ENCODE data around the gene ADGB. TPM values are rescaled to one million over a fixed set of nuclear protein-coding genes. Genes with fewer than 3 reads are reported as not detected.
A peak's percentile ranks its signal among the peaks of the same experiment; 100 is the strongest.
"Not testable (repeated sequence)": the region's sequence is repeated elsewhere in the genome, so short reads cannot be mapped to it uniquely, and the experiment has no call there.

Gene ADGB
- total RNA-seq = 0.04 TPM in 1 of 2 replicates, not detected in the other
- long read RNA-seq = 0 reads

- Mint-ChIP-seq H3K27ac (no peak within 1 kb of the TSS), H3K9me3 (ENCODE audit: low read depth) (no peaks in the 10 kb centered on the region), H3K4me1 (ENCODE audit: low read depth) (peaks cover 6% of the 10 kb centered on the region), H3K4me3 (ENCODE audit: low read depth) (peak within 1 kb of the TSS; percentile 68), H3K36me3 (ENCODE audit: insufficient read depth) (no peaks in the 10 kb centered on the region), H3K27me3 (no peaks in the 10 kb centered on the region)
- DNase-seq (ENCODE audit: low spot score, unreplicated experiment) = peak; percentile 61
- TF ChIP-seq, protein P1, sequence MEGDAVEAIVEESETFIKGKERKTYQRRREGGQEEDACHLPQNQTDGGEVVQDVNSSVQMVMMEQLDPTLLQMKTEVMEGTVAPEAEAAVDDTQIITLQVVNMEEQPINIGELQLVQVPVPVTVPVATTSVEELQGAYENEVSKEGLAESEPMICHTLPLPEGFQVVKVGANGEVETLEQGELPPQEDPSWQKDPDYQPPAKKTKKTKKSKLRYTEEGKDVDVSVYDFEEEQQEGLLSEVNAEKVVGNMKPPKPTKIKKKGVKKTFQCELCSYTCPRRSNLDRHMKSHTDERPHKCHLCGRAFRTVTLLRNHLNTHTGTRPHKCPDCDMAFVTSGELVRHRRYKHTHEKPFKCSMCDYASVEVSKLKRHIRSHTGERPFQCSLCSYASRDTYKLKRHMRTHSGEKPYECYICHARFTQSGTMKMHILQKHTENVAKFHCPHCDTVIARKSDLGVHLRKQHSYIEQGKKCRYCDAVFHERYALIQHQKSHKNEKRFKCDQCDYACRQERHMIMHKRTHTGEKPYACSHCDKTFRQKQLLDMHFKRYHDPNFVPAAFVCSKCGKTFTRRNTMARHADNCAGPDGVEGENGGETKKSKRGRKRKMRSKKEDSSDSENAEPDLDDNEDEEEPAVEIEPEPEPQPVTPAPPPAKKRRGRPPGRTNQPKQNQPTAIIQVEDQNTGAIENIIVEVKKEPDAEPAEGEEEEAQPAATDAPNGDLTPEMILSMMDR (IDR thresholded peaks at IDR 0.05; ENCODE audit: unreplicated experiment) = no peak
Measured at GRCh38 chr6:146598772-146599405, at the start of gene ADGB. ADGB (plus strand) TSS chr6:146598972; CDS start chr6:146599041, 69 bp downstream.

DNA sequence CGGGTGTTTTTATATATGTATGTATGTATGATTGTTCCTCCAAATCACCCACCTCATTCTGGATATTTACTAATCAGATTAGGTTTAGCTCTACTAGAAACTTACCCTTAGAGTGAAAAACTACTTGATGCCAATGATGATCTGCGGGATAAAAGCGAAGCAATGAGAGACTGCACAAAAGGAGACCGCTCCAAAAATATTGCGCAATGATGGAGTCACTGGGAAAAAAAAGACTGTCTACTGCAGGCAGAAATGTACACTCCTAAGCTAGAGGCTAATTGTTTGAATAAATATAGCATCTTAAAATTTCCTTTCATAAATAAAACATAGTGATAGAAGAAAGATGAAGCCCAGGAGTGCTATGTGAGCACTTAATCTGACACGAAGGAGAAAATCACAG, 47.9 kb upstream of the ADGB start:
- H3K36me3 Mint-ChIP-seq (ENCODE audit: insufficient read depth) = peaks cover 19% of the 10 kb centered on the region
- peaks cover 7% of the 10 kb centered on the region for H3K4me1 Mint-ChIP-seq (ENCODE audit: low read depth)
- TF ChIP-seq, protein P1 (IDR thresholded peaks at IDR 0.05; ENCODE audit: unreplicated experiment) = no peak
- H3K9me3 Mint-ChIP-seq (ENCODE audit: low read depth) = no peaks in the 10 kb centered on the region
- H3K27me3 Mint-ChIP-seq = no peaks in the 10 kb centered on the region
- no peak for DNase-seq (ENCODE audit: low spot score, unreplicated experiment)
- H3K27ac Mint-ChIP-seq = no peak overlapping the region
- H3K4me3 Mint-ChIP-seq (ENCODE audit: low read depth) = no peak overlapping the region

GRCh38 chr6:146551545-146551944, 47.2 kb upstream of the ADGB start:
- H3K27me3 Mint-ChIP-seq = no peaks in the 10 kb centered on the region
- H3K4me3 Mint-ChIP-seq (ENCODE audit: low read depth) = no peak overlapping the region
- no peak overlapping the region for H3K27ac Mint-ChIP-seq
- TF ChIP-seq, protein P1 (IDR thresholded peaks at IDR 0.05; ENCODE audit: unreplicated experiment) = no peak
- DNase-seq (ENCODE audit: low spot score, unreplicated experiment) = no peak
- H3K36me3 Mint-ChIP-seq (ENCODE audit: insufficient read depth) = peaks cover 21% of the 10 kb centered on the region
- H3K9me3 Mint-ChIP-seq (ENCODE audit: low read depth) = no peaks in the 10 kb centered on the region
- H3K4me1 Mint-ChIP-seq (ENCODE audit: low read depth) = peaks cover 2% of the 10 kb centered on the region

DNA sequence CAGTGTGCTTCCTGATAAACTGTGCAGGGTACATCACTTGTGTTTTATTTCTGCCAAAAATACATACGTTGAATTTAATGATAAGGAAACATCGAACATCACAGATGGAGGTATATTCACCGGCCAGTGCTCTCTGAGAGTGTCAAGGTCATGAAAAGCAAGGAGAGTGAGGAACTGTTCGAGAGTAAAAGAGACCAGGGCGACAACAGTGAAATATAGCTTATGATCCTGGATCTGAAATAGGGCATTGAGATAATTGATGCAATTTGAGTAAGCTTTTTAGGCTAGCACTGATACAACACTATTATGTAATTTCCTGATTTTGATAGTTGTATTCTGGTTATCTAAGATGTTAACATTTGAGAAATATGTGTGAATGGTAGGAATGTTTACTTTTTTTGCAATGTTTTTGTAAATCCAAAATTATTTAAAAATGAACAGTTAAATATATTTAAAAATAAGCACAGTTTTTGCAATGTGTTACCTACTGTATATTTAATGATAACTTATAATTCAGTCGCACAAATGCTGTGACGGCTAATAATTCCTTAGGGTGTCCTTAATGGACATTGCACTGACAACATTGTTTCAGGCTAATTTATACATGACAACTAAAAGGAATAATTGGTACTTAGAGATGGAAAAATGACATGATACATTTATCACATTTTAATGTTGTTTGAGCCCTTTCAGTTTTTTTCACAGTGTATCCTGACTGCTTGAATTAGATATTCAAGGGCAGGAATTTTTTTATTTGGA, 45.2 kb upstream of the ADGB start:
- no peak overlapping the region for H3K27ac Mint-ChIP-seq
- TF ChIP-seq, protein P1 (IDR thresholded peaks at IDR 0.05; ENCODE audit: unreplicated experiment) = no peak
- H3K27me3 Mint-ChIP-seq = no peaks in the 10 kb centered on the region
- no peaks in the 10 kb centered on the region for H3K9me3 Mint-ChIP-seq (ENCODE audit: low read depth)
- DNase-seq (ENCODE audit: low spot score, unreplicated experiment) = no peak
- H3K4me1 Mint-ChIP-seq (ENCODE audit: low read depth) = peaks cover 2% of the 10 kb centered on the region
- peaks cover 21% of the 10 kb centered on the region for H3K36me3 Mint-ChIP-seq (ENCODE audit: insufficient read depth)
- no peak overlapping the region for H3K4me3 Mint-ChIP-seq (ENCODE audit: low read depth)

DNA sequence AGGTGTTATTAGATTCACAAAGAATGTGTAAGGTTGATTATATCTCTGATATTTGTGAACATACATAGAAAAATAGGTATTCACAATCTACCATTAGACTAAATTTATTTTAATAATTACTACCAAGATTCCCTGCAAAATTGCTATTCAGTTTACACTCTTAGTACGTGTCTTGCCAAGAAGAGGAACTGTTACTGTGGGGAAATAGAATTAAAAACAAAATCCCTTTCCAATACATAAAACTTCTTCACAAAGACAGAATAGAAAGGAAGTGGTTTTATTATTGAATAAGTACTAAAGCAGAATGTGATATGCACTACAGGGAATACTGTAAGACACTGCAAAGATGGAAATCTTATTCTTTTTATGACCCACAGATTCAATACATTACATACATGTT, 38.2 kb upstream of the ADGB start:
- H3K4me3 Mint-ChIP-seq (ENCODE audit: low read depth) = no peak overlapping the region
- peaks cover 2% of the 10 kb centered on the region for H3K4me1 Mint-ChIP-seq (ENCODE audit: low read depth)
- TF ChIP-seq, protein P1 (IDR thresholded peaks at IDR 0.05; ENCODE audit: unreplicated experiment) = no peak
- no peaks in the 10 kb centered on the region for H3K27me3 Mint-ChIP-seq
- H3K27ac Mint-ChIP-seq = no peak overlapping the region
- DNase-seq (ENCODE audit: low spot score, unreplicated experiment) = no peak
- H3K9me3 Mint-ChIP-seq (ENCODE audit: low read depth) = no peaks in the 10 kb centered on the region
- peaks cover 2% of the 10 kb centered on the region for H3K36me3 Mint-ChIP-seq (ENCODE audit: insufficient read depth)

DNA sequence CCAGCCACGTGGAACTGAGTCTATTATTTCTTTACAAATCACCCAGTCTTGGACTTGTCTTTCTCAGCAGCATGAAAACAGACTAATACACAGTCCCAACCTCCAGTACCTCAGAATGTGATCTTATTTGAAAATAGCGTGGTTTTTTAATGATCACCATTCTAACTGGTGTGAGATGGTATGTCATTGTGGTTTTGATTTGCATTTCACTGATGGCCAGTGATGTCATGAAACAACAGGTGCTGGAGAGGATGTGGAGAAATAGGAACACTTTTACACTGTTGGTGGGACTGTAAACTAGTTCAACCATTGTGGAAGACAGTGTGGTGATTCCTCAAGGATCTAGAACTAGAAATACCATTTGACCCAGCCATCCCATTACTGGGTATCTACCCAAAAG, 32.1 kb upstream of the ADGB start:
- not testable (repeated sequence) for H3K9me3 Mint-ChIP-seq (ENCODE audit: low read depth); H3K4me1 Mint-ChIP-seq (ENCODE audit: low read depth); H3K4me3 Mint-ChIP-seq (ENCODE audit: low read depth); H3K27ac Mint-ChIP-seq; H3K36me3 Mint-ChIP-seq (ENCODE audit: insufficient read depth); H3K27me3 Mint-ChIP-seq; DNase-seq (ENCODE audit: low spot score, unreplicated experiment)

GRCh38 chr6:146568619-146569018, 30.2 kb upstream of the ADGB start:
- H3K27ac Mint-ChIP-seq; H3K36me3 Mint-ChIP-seq (ENCODE audit: insufficient read depth); H3K27me3 Mint-ChIP-seq: not testable (repeated sequence)

More at GRCh38 chr6:146568619-146569018, 30.2 kb upstream of the ADGB start:
- H3K4me1 Mint-ChIP-seq (ENCODE audit: low read depth); DNase-seq (ENCODE audit: low spot score, unreplicated experiment); H3K9me3 Mint-ChIP-seq (ENCODE audit: low read depth); H3K4me3 Mint-ChIP-seq (ENCODE audit: low read depth): not testable (repeated sequence)

All from progenitor cell of endocrine pancreas (in vitro differentiated cells).